Nephron (organoid): ENCODE results near the gene DHPS.
"Not testable (repeated sequence)": the region's sequence is repeated elsewhere in the genome, so short reads cannot be mapped to it uniquely, and the experiment has no call there.

Experiments
- H3K27ac Mint-ChIP-seq, 3 experiments: 2 replicates each; pipeline ENCODE4 v1.8.0; 2020; ENCODE audit warnings: mixed read lengths in 3 of 3, mild to moderate bottlenecking in 2 of 3, moderate library complexity in 1 of 3
- H3K27me3 Mint-ChIP-seq: 2 replicates; pipeline ENCODE4 v1.8.0; 2021; ENCODE audit warnings: low read depth, mild to moderate bottlenecking, moderate library complexity, mixed read lengths
- H3K36me3 Mint-ChIP-seq: 2 replicates; pipeline ENCODE4 v1.8.0; 2020; ENCODE audit warnings: low read depth, mixed read lengths
- H3K4me1 Mint-ChIP-seq: 2 replicates; pipeline ENCODE4 v1.8.0; 2020; ENCODE audit warnings: mixed read lengths
- H3K4me3 Mint-ChIP-seq, 3 experiments: 2 replicates each; pipeline ENCODE4 v1.8.0; 2020; ENCODE audit warnings: mild to moderate bottlenecking in 3 of 3, mixed read lengths in 3 of 3, moderate library complexity in 2 of 3
- H3K9me3 Mint-ChIP-seq: 2 replicates; pipeline ENCODE4 v1.8.0; 2020; ENCODE audit warnings: mixed read lengths
- TF ChIP-seq, protein P1 (sequence below), 3 experiments: fragments of 200-600 bp; sonication (generic); IDR thresholded peaks; one replicate each; pipeline ENCODE4 v1.5.0; 2021; ENCODE audit warnings: antibody characterized with exemption in 3 of 3; ENCODE audit not compliant: unreplicated experiment in 3 of 3

DHPS gene

DNA sequence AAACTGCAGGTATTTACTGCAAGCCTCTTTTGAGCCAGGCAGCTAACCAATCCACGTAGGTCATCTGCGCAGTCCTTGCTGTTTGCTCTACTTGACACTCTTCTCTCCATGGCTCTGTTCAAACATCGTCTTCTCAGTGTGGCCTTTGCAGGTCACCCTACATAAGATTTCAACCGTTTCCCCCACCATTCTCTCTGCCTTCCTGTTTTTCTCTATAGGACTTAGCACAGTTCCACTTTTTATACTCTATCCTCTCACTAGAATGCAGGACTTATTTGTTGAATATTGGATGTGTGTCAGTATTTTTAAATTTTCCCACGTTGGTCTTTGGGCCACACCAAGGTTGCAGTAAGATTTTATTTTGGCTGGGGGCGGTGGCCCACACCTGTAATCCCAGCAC, 16.5 kb upstream of the DHPS start:
- H3K9me3 Mint-ChIP-seq = no peaks in the 10 kb centered on the region
- H3K4me1 Mint-ChIP-seq = peaks cover 10% of the 10 kb centered on the region

GRCh38 chr19:12697425-12697824, 15.7 kb upstream of the DHPS start:
- H3K36me3 Mint-ChIP-seq = peaks cover 20% of the 10 kb centered on the region
- H3K4me1 Mint-ChIP-seq, H3K27ac Mint-ChIP-seq, H3K27me3 Mint-ChIP-seq, H3K9me3 Mint-ChIP-seq: not testable (repeated sequence)
- peak overlapping the region; percentile 57 to 63 (median 59) for H3K4me3 Mint-ChIP-seq

More for the DNA sequence above, 16.5 kb upstream of the DHPS start:
- H3K27ac Mint-ChIP-seq = peak overlapping the region; percentile 43 to 55 (median 47)
- no peaks in the 10 kb centered on the region for H3K27me3 Mint-ChIP-seq
- TF ChIP-seq, protein P1, sequence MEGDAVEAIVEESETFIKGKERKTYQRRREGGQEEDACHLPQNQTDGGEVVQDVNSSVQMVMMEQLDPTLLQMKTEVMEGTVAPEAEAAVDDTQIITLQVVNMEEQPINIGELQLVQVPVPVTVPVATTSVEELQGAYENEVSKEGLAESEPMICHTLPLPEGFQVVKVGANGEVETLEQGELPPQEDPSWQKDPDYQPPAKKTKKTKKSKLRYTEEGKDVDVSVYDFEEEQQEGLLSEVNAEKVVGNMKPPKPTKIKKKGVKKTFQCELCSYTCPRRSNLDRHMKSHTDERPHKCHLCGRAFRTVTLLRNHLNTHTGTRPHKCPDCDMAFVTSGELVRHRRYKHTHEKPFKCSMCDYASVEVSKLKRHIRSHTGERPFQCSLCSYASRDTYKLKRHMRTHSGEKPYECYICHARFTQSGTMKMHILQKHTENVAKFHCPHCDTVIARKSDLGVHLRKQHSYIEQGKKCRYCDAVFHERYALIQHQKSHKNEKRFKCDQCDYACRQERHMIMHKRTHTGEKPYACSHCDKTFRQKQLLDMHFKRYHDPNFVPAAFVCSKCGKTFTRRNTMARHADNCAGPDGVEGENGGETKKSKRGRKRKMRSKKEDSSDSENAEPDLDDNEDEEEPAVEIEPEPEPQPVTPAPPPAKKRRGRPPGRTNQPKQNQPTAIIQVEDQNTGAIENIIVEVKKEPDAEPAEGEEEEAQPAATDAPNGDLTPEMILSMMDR (IDR thresholded peaks at IDR 0.05; ENCODE audit: unreplicated experiment in 3 of 3) = no peak
- peaks cover 27% of the 10 kb centered on the region for H3K36me3 Mint-ChIP-seq
- peak overlapping the region; percentile 76 to 87 (median 86) for H3K4me3 Mint-ChIP-seq

- H3K4me3 Mint-ChIP-seq = peak within 1 kb of the TSS; percentile 93 to 95 (median 94)
- peaks cover 10% of the 10 kb centered on the region for H3K4me1 Mint-ChIP-seq
- H3K36me3 Mint-ChIP-seq = peaks cover 14% of the 10 kb centered on the region
- H3K27me3 Mint-ChIP-seq = no peaks in the 10 kb centered on the region
- no peaks in the 10 kb centered on the region for H3K9me3 Mint-ChIP-seq
- TF ChIP-seq, protein P1 (IDR thresholded peaks at IDR 0.05; ENCODE audit: unreplicated experiment in 3 of 3) = no peak
- peak within 1 kb of the TSS; percentile 95 to 98 (median 96) for H3K27ac Mint-ChIP-seq
Observed at GRCh38 chr19:12696366-12697335, 15.0 kb upstream of the DHPS start, which contains the start of gene FBXW9. Gene FBXW9 (minus strand): TSS chr19:12696631. CDS start chr19:12696581, 50 bp downstream.

GRCh38 chr19:12695997-12696365, 14.3 kb upstream of the DHPS start:
- Mint-ChIP-seq H3K4me1 (peaks cover 10% of the 10 kb centered on the region), H3K9me3 (no peaks in the 10 kb centered on the region), H3K36me3 (peaks cover 8% of the 10 kb centered on the region), H3K27me3 (no peaks in the 10 kb centered on the region), H3K4me3 (peak overlapping the region; percentile 93 to 95 (median 94)), H3K27ac (no peak overlapping the region)
- TF ChIP-seq, protein P1 (IDR thresholded peaks at IDR 0.05; ENCODE audit: unreplicated experiment in 3 of 3) = no peak

- H3K4me1 Mint-ChIP-seq = peaks cover 10% of the 10 kb centered on the region
- peak overlapping the region; percentile 80 to 93 (median 80) for H3K4me3 Mint-ChIP-seq
- H3K27me3 Mint-ChIP-seq = no peaks in the 10 kb centered on the region
- no peak overlapping the region for H3K27ac Mint-ChIP-seq
- no peaks in the 10 kb centered on the region for H3K9me3 Mint-ChIP-seq
- TF ChIP-seq, protein P1 (IDR thresholded peaks at IDR 0.05; ENCODE audit: unreplicated experiment in 3 of 3) = no peak
- peaks cover 5% of the 10 kb centered on the region for H3K36me3 Mint-ChIP-seq
Observed at GRCh38 chr19:12695514-12695913, 13.8 kb upstream of the DHPS start.

- no peak overlapping the region for H3K27ac Mint-ChIP-seq
- peak overlapping the region; percentile 52 to 93 (median 72) for H3K4me3 Mint-ChIP-seq
- TF ChIP-seq, protein P1 (IDR thresholded peaks at IDR 0.05; ENCODE audit: unreplicated experiment in 3 of 3) = no peak
- H3K4me1 Mint-ChIP-seq = peaks cover 10% of the 10 kb centered on the region
- no peaks in the 10 kb centered on the region for H3K27me3 Mint-ChIP-seq
- peaks cover 5% of the 10 kb centered on the region for H3K36me3 Mint-ChIP-seq
- H3K9me3 Mint-ChIP-seq = no peaks in the 10 kb centered on the region
Observed at GRCh38 chr19:12695096-12695495, 13.4 kb upstream of the DHPS start.
